Left forelimb (tissue), 1 donor: ENCODE data around the gene PSD4.

Experiments used
- DNase-seq: peaks from one replicate; pipeline ENCODE4 v3.0.0-alpha.2; 2018; ENCODE audit warnings: low spot score

The PSD4 gene

DNA sequence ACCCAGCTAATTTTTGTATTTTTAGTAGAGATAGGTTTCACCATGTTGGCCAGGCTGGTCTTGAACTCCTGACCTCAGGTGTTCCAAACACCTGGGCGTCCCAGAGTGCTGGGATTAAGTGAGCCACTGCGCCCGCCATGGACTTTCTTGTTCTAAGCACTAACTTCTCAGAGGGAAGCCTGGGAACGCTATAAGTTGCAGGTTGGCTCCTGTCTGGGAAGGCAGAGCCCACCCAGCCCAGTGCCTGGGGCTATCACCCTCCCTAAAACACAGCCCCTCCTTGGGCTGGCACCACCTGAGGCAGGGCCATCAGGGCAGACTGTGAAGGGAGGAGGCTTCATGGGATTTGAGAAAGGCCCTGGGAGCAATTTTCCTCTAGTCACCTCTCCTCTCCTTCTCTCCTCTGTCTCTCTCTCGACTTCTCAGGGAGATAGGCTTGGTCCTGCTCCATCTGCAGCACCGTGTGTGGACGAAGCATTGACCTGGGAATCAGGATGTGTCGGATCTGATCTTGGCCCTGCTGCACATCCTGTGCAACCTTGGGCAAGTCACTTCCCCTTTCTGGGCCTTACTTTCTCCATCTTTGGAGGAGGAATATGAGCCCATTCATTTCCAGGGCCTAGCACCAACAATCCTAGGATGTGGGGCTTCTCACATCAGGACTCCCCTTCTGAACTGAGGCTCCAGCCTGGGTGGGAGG lies 10.9 kb downstream of the PSD4 start:
- no peak for DNase-seq

DNA sequence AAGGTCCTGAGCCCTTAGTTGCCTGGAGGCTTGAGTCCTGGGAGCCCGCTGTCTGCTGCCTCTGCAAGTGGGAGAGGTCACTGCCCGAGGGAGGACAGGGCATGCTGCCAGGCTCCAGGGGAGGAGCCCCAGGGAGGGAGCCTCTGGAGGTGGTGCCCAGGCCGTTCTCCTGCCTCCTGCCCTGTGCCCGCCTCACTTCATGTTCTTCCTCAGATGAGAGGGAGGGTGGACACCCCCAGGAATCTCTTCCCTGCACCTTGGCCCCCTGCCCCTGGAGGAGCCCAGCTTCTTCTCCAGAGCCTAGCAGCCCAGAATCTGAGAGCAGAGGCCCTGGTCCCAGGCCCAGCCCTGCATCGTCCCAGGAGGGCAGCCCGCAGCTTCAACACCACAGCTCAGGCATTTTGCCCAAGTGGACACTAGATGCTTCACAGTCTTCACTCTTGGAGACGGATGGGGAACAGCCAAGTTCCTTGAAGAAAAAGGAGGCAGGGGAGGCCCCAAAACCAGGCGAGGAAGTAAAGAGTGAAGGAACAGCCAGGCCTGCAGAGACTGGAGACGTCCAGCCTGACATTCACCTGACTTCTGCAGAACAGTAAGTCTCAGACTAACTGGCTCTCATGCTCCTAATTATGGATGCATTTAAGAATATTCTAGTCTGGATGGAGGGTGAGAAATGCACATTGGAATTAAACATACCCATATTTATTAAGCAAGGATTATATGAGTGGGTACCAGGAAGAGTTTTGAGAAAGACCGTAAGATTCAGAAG lies 12.1 kb downstream of the PSD4 start:
- DNase-seq = no peak

DNA sequence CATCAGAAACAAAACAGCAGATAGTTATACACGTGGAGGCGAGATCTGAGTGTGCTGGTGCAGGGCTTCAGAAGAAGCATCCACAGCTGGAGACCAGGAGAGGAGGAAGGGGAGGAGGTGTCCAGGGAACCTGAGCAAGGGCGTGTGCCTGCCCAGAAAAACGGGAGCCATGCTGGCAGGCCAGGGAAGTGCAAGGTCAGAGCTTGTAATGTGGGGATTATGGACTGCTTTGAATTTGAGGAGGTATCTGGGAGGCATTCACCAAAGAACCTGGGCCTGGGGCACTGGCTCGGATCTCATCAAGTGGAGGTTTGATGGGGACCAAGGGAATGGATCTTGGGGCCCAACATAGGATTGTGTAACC lies 12.6 kb downstream of the PSD4 start:
- DNase-seq = no peak

DNA sequence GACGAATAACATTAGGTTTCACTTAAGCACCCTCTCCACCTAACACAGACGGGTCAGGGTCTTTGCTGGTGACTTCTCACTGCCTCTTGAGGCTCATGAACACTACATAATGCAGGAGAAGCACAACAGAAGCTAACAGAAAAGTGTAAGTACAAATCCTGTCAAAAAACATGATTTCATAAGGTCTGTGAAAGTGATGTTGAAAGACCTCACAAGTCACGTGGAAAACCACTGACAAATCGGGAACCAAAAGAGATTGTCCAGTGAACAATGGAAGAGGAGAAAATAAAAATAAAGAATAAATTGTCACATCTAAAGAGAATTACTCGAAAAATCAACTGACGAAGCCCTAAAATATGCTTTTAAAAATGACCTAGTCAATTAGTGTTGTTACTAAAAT lies 14.0 kb downstream of the PSD4 start:
- no peak for DNase-seq

DNA sequence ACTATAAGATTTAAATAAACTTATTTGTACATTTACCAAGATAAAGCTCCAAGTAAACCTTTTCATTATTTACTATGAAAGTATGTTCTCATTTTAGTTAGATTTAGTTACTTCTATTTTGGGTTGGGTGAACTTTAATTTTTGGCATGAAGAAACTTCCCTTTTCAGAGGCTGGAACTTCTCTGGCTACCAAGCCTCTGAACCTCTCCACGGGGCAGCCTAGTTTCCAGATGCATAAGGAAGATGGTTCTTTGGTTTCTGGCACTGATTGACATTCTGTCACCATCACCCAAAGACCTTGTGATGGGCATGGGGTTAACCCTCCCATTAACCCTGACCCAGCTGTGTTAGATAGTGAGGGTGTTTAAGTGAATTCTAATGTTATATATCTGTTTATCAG lies 17.1 kb downstream of the PSD4 start:
- DNase-seq = no peak

DNA sequence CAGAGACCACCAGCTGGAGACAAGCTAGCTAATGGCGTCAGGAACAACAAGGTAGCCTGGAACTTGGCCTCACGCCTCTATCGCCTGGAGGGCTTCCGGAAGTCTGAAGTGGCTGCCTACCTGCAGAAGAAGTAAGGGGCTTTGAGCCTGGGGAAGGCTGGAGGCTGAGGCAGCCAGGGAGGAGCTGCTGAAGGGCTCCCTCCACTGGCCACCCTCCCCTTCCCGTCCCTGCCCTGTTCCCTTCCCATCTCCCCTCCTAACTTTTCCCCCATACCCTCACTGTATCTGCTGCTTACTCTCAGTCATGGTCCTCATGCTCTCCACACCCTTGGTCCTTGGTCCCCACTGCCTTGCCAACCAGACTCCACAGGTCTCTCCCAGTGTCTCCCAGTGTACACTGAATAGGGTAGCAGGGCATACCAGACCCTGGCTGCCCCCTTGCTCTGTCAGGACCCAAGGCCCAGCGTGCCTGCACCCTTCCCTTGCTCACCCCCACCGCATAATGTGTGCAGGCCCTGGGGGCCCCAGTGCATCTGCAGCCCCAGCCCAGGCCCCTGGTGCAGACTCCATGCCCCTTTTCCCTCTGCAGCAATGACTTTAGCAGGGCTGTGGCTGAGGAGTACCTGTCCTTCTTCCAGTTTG lies 18.8 kb downstream of the PSD4 start:
- no peak for DNase-seq

- DNase-seq = no peak
Observed at GRCh38 chr2:113195923-113196501, 22.2 kb downstream of the PSD4 start.

- DNase-seq = no peak
Observed at GRCh38 chr2:113196839-113197238, 23.1 kb downstream of the PSD4 start.

GRCh38 chr2:113197347-113198047 lies 23.7 kb downstream of the PSD4 start:
- no peak for DNase-seq

DNA sequence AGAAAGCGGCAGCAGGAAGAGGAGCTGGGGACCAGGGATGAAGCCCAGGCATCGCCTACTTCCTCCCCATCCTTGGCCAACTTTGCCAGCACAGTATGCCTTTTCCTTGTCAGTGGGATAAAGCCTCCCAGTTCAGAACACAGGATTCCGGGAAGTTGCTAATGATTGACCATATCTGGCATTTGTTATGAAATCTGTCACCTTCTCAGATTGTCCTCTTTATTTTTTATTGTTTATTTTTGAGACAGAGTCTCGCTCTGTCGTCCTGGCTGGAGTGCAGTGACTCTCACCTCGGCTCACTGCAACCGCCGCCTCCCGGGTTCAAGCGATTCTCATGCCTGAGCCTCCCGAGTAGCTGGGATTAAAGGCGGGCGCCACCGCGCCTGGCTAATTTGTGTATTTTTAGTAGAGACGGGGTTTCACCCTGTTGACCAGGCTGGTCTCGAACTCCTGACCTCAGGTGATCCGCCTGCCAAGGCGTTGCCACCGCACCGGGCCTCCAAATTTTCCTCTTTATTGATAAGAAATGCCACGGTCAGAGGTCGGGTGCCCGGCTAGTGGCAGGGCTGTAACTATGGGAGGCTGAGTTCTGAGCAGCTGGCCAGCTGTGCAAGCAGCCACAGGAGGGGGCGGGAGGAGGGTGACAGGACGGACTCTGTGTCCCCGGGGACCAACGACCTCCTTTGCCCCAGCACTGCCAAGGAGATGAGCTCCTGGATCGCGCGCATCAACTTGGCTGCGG lies 24.4 kb downstream of the PSD4 start:
- no peak for DNase-seq

GRCh38 chr2:113198790-113199612 lies 25.2 kb downstream of the PSD4 start:
- peak; percentile 87 for DNase-seq

- no peak for DNase-seq
Observed at GRCh38 chr2:113200236-113200635, 26.5 kb downstream of the PSD4 start.

GRCh38 chr2:113200736-113201490 lies 27.1 kb downstream of the PSD4 start:
- DNase-seq = no peak

GRCh38 chr2:113201496-113202304 lies 27.9 kb downstream of the PSD4 start:
- no peak for DNase-seq

DNA sequence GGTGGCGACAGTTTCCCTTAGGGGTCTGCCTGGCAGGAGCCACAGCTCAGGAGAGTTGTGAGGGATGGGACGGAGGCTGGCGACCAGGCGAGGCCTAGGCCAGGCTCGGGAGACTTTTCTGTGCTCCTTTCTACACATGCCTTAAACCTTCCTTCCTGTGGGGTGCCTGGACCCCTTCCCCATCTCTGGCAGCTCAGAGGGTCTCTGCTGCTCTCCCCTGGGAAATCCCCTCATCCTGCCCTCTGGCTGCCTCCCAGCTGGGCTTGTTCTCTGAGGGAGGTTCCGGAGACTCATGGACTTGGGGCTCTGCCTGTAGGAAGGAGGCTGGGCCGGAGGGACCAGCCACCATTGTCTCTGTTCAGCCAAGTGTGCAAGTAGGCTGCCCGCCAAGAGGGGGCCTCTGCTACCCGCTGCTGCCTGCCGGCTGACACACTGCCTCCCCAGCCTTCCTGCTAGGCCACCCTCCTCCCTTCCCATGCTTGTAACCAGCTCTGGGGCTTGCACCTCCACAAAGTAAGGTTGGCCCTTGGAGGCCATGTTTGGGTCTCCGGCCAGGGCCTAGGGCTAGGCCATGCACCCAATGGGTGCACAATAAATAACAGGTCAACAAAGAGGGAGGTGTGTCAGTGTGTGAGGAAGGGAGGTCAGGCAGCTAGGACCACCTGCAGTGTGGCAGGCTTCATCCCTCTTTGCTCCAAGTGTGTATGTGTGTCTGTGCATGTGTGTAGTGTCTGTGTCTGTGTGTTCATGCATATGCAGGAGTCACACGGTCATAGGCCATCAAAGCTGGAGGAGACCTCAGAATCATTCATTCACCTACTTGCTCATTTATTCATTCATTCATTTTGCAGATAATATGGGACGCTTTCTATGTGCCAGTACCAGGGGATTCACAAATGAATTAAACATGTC lies 28.8 kb downstream of the PSD4 start:
- no peak for DNase-seq

DNA sequence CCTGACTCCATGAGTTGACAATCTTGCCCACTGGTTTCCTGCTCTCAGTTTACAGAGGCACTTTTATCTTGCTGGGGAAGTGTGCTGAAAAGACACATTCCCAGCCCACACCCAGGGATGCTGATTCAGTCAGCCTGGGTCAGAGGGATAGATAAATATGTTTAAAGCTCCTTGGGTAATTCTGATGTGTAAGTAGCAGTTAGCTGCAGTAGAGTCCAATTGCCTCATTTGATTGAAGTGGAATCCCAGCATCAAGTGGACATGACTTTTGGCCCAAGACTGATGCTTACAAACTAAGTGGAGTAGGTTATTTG lies 29.4 kb downstream of the PSD4 start:
- DNase-seq = no peak

DNA sequence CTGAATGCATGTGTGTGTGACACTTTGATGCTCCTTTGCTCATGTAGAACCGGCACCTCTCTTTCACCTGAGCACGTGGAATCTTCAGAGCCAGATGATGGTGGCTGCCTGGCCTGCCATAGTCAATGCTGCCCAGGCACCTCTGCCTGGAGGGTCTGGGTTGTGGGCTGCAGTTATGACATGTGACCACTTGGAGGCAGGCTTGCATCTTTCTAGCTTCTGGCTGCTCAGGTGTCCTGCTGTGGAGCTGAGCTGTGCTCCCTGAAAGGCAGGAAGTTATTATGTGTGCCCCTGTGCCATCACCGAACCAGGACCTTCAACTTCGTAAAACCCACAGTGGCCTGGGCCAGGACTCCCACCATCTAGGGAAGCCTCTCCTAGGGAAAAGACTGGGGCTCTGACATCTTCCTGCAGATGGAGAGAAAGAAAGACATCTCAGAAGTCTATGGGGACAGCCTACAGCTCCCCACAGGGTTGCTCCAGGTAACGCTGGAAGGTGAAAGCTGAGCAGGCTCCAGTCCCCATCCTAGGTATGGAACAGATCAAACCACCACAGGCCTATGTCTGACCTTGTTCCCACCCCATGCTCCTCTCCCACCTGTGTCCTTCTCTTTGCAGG lies 30.2 kb downstream of the PSD4 start:
- no peak for DNase-seq

DNA sequence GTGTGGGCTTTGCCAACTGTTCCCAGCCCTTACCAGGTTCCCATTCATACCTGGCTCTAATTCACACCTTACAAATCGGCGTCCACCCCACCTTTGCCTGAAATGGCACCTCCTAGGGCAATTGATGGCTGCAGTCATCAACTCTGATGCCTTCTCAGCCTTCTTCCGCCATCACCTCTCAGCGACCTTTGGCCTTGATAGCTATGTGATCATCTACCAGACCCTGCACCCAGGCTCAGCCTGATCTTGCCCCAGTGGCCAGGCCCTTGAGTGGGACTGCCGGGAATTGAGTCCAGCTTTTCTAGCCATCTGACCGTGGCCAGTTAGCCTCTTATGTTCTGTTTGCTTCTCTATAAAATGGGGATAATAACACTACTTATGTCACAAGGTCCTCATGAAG lies 32.5 kb downstream of the PSD4 start:
- no peak for DNase-seq
